HEK293 (cell line): ENCODE measurements around the gene ZCCHC13.

Source experiments
- YY1 ChIP-seq: fragments of 450-650 bp; formaldehyde crosslinking; IDR thresholded peaks from 2 replicates; pipeline ENCODE4 v1.5.1; 2018; ENCODE audit warnings: missing biosample characterization, missing genetic modification characterization
- TF ChIP-seq, protein P1 (sequence below): fragments of 450-650 bp; formaldehyde crosslinking; IDR thresholded peaks from 2 replicates; pipeline ENCODE4 v1.5.1; 2017; ENCODE audit warnings: missing biosample characterization, mild to moderate bottlenecking, missing genetic modification characterization, moderate library complexity
- TF ChIP-seq, protein P2 (sequence below): fragments of 450-650 bp; formaldehyde crosslinking; IDR thresholded peaks from 2 replicates; pipeline ENCODE4 v1.5.1; 2016; ENCODE audit warnings: missing biosample characterization, missing genetic modification characterization
- TF ChIP-seq, protein P3 (sequence below): fragments of 450-650 bp; formaldehyde crosslinking; IDR thresholded peaks from 2 replicates; pipeline ENCODE4 v1.5.1; 2016; ENCODE audit warnings: missing biosample characterization, missing genetic modification characterization

DNA sequence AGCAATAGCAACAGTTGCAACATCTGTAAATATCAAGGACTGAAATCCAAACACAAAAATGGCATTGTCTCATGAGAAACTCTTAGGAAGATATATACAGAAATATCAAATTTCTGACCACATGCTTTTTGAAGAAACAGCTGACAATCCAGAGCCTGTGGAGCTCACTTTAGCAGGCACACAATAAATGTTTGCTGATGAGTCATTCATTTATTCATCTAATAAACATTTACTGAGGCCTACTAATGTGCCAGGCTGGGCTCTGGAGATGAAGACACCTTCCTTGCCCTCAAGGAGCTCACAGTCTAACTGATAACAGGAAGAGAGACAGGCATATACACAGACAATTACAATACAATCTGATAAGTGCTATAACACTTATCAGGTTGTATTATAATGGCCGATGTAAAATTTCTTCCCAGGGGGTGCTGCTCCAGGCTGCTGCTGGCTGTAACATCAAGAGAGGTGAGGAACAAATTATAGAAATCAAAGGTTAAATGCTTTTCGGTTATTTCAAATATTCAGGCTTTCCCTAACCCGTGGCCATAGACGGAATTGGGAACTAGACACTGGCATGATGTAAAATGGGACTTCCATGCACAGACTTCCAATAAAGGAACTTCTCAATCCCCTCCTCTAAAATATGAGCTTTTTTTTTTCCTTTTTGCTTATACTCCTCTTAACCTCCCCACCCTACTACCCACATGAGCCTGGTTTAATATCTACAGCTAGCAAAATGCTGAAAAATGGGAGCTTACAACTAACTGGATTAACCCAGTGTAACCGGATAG, 16.8 kb upstream of the ZCCHC13 start:
- TF ChIP-seq, protein P1, sequence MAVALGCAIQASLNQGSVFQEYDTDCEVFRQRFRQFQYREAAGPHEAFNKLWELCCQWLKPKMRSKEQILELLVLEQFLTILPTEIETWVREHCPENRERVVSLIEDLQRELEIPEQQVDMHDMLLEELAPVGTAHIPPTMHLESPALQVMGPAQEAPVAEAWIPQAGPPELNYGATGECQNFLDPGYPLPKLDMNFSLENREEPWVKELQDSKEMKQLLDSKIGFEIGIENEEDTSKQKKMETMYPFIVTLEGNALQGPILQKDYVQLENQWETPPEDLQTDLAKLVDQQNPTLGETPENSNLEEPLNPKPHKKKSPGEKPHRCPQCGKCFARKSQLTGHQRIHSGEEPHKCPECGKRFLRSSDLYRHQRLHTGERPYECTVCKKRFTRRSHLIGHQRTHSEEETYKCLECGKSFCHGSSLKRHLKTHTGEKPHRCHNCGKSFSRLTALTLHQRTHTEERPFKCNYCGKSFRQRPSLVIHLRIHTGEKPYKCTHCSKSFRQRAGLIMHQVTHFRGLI (tag by site-specific recombination): no peak
- no peak for TF ChIP-seq YY1
- TF ChIP-seq, protein P2, sequence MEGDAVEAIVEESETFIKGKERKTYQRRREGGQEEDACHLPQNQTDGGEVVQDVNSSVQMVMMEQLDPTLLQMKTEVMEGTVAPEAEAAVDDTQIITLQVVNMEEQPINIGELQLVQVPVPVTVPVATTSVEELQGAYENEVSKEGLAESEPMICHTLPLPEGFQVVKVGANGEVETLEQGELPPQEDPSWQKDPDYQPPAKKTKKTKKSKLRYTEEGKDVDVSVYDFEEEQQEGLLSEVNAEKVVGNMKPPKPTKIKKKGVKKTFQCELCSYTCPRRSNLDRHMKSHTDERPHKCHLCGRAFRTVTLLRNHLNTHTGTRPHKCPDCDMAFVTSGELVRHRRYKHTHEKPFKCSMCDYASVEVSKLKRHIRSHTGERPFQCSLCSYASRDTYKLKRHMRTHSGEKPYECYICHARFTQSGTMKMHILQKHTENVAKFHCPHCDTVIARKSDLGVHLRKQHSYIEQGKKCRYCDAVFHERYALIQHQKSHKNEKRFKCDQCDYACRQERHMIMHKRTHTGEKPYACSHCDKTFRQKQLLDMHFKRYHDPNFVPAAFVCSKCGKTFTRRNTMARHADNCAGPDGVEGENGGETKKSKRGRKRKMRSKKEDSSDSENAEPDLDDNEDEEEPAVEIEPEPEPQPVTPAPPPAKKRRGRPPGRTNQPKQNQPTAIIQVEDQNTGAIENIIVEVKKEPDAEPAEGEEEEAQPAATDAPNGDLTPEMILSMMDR: no peak
- TF ChIP-seq, protein P3, sequence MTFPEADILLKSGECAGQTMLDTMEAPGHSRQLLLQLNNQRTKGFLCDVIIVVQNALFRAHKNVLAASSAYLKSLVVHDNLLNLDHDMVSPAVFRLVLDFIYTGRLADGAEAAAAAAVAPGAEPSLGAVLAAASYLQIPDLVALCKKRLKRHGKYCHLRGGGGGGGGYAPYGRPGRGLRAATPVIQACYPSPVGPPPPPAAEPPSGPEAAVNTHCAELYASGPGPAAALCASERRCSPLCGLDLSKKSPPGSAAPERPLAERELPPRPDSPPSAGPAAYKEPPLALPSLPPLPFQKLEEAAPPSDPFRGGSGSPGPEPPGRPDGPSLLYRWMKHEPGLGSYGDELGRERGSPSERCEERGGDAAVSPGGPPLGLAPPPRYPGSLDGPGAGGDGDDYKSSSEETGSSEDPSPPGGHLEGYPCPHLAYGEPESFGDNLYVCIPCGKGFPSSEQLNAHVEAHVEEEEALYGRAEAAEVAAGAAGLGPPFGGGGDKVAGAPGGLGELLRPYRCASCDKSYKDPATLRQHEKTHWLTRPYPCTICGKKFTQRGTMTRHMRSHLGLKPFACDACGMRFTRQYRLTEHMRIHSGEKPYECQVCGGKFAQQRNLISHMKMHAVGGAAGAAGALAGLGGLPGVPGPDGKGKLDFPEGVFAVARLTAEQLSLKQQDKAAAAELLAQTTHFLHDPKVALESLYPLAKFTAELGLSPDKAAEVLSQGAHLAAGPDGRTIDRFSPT (tag by site-specific recombination): no peak
